Measurements from ENCODE around the gene HNRNPC.

DNA sequence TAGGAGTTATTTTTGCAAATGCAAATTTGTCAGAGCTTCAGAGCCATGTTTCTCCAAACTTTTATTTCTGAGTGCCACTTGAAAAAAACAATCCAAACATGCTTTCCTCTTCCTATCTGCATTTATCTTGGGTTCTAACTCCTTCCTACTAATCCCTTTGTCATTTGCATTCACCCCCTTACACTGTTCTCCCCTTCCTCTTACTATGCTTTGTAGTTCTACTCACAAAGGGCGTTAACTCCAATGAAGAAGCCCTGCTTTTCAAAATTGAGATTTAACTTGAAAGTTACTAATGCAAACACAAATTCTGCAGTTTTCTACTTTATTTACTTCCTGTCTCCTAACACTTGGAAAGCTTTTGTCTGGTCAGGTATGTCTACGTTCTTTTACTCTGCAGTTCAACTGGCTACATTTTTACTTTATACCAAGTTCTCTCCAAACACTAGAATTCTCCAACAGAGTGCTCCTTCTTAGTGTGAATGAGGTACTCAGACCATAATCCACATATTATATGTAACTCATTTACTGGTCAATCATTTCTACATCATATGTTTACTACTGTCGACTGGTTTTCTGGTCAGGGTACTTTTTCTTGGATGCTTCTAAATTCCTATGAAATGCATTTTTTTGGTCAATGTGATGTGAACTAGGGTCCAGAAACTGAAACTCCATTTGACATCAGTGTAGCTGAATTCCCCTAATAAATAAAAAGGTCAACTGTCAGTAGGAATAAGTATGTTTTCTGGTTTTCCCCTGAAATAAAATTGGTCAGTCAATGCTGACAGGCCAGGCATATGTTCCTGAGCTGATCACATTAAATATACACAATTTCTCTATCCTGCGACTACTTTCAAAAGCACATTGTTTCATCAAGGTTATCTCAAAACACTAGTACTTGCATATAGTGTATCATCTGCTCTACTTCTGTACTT, 62.2 kb downstream of the HNRNPC start:
- TF ChIP-seq EP300 (IDR thresholded peaks at IDR 0.05; ENCODE audit: borderline replicate concordance in 1 of 2, control insufficient read depth in 1 of 2, low read depth in 2 of 2, low read length in 2 of 2) (no peak), NR2F1 (conservative IDR thresholded peaks at IDR 0.05) (no peak), CBX3 (IDR thresholded peaks at IDR 0.05; ENCODE audit: borderline replicate concordance, low read depth) (no peak), SREBF2 (IDR thresholded peaks at IDR 0.05; ENCODE audit: low read length) (no peak), CEBPB (IDR thresholded peaks at IDR 0.05; ENCODE audit: borderline replicate concordance in 1 of 2, low read depth in 2 of 2, low read length in 2 of 2) (no peak), CHD4 (IDR thresholded peaks at IDR 0.05) (no peak), ZNF274 (IDR thresholded peaks at IDR 0.05; ENCODE audit: insufficient read depth, insufficient read length) (no peak)
- TF ChIP-seq, protein P1, sequence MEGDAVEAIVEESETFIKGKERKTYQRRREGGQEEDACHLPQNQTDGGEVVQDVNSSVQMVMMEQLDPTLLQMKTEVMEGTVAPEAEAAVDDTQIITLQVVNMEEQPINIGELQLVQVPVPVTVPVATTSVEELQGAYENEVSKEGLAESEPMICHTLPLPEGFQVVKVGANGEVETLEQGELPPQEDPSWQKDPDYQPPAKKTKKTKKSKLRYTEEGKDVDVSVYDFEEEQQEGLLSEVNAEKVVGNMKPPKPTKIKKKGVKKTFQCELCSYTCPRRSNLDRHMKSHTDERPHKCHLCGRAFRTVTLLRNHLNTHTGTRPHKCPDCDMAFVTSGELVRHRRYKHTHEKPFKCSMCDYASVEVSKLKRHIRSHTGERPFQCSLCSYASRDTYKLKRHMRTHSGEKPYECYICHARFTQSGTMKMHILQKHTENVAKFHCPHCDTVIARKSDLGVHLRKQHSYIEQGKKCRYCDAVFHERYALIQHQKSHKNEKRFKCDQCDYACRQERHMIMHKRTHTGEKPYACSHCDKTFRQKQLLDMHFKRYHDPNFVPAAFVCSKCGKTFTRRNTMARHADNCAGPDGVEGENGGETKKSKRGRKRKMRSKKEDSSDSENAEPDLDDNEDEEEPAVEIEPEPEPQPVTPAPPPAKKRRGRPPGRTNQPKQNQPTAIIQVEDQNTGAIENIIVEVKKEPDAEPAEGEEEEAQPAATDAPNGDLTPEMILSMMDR (IDR thresholded peaks at IDR 0.05 in 2 of 3, conservative IDR thresholded peaks at IDR 0.05 in 1 of 3; ENCODE audit: control insufficient read depth in 2 of 3, extremely low read depth in 1 of 3, insufficient read depth in 1 of 3, low read depth in 3 of 3, low read length in 3 of 3) = no peak
- TF ChIP-seq, protein P2, sequence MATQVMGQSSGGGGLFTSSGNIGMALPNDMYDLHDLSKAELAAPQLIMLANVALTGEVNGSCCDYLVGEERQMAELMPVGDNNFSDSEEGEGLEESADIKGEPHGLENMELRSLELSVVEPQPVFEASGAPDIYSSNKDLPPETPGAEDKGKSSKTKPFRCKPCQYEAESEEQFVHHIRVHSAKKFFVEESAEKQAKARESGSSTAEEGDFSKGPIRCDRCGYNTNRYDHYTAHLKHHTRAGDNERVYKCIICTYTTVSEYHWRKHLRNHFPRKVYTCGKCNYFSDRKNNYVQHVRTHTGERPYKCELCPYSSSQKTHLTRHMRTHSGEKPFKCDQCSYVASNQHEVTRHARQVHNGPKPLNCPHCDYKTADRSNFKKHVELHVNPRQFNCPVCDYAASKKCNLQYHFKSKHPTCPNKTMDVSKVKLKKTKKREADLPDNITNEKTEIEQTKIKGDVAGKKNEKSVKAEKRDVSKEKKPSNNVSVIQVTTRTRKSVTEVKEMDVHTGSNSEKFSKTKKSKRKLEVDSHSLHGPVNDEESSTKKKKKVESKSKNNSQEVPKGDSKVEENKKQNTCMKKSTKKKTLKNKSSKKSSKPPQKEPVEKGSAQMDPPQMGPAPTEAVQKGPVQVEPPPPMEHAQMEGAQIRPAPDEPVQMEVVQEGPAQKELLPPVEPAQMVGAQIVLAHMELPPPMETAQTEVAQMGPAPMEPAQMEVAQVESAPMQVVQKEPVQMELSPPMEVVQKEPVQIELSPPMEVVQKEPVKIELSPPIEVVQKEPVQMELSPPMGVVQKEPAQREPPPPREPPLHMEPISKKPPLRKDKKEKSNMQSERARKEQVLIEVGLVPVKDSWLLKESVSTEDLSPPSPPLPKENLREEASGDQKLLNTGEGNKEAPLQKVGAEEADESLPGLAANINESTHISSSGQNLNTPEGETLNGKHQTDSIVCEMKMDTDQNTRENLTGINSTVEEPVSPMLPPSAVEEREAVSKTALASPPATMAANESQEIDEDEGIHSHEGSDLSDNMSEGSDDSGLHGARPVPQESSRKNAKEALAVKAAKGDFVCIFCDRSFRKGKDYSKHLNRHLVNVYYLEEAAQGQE (IDR thresholded peaks at IDR 0.05; ENCODE audit: low read depth, low read length) = no peak

Measured in GM12878 (cell line).